CD14-positive monocyte (primary cell): ENCODE results near the gene GALNT18. TPM values are rescaled to one million over a fixed set of nuclear protein-coding genes. Genes with fewer than 3 reads are reported as not detected.
A peak's percentile ranks its signal among the peaks of the same experiment; 100 is the strongest.

Source experiments
- DNase-seq, 3 donors: peaks; one replicate each; pipeline ENCODE4 v3.0.0-alpha.2; 2011 to 2022
- H2AFZ ChIP-seq: 2 replicates; pipeline ENCODE4 v1.6.0; 2012; ENCODE audit warnings: mild to moderate bottlenecking, low read depth, low read length, inconsistent platforms; ENCODE audit not compliant: insufficient read depth, poor library complexity, severe bottlenecking
- H3K27ac ChIP-seq, 2 donors: 1 replicate in 1 of 2; 2 replicates in 1 of 2; pipeline ENCODE4 v1.5.1; 2012 to 2013; ENCODE audit warnings: low read length in 2 of 2, control low read depth in 1 of 2, inconsistent platforms in 1 of 2, low read depth in 1 of 2, mild to moderate bottlenecking in 1 of 2
- H3K27me3 ChIP-seq, 2 donors: one replicate each; pipeline versions ENCODE4 v1.6.0 to v1.6.1; 2011 to 2013; ENCODE audit warnings: low read length in 2 of 2; ENCODE audit not compliant: control insufficient read depth in 2 of 2, insufficient read depth in 2 of 2
- H3K36me3 ChIP-seq, 2 donors: replicated peaks in 1 of 2; 1 replicate in 1 of 2; 2 replicates in 1 of 2; pipeline versions ENCODE4 v1.5.1 to v1.6.1; 2012 to 2013; ENCODE audit warnings: low read length in 2 of 2, control low read depth in 1 of 2, inconsistent platforms in 1 of 2, mild to moderate bottlenecking in 1 of 2; ENCODE audit not compliant: insufficient read depth in 2 of 2, control insufficient read depth in 1 of 2
- H3K4me1 ChIP-seq, 2 donors: 1 replicate in 1 of 2; 2 replicates in 1 of 2; pipeline versions ENCODE4 v1.5.1 to v1.6.1; 2012 to 2013; ENCODE audit warnings: low read length in 2 of 2, control low read depth in 1 of 2, inconsistent platforms in 1 of 2, mild to moderate bottlenecking in 1 of 2, moderate library complexity in 1 of 2; ENCODE audit not compliant: insufficient read depth in 2 of 2, control insufficient read depth in 1 of 2
- H3K4me2 ChIP-seq: replicated peaks from 2 replicates; pipeline ENCODE3; 2012; ENCODE audit warnings: low read length, moderate library complexity, mild to moderate bottlenecking; ENCODE audit not compliant: poor library complexity, severe bottlenecking; ENCODE audit errors: extremely low read depth
- H3K4me3 ChIP-seq, 3 experiments: fragments of 200-600 bp in 1 of 3; sonication (generic) in 1 of 3; replicated peaks in 1 of 3; 1 replicate in 2 of 3; 2 replicates in 1 of 3; pipeline ENCODE4 v1.5.1; 2011 to 2013; ENCODE audit warnings: low read length in 3 of 3, mild to moderate bottlenecking in 3 of 3, control low read depth in 2 of 3, low read depth in 2 of 3, inconsistent platforms in 1 of 3, moderate library complexity in 1 of 3
- H3K79me2 ChIP-seq: 2 replicates; pipeline ENCODE4 v1.6.0; 2012; ENCODE audit warnings: mild to moderate bottlenecking, control low read depth, inconsistent platforms, low read length, moderate library complexity; ENCODE audit not compliant: insufficient read depth
- H3K9ac ChIP-seq: 2 replicates; pipeline ENCODE4 v1.6.0; 2017; ENCODE audit warnings: low read length, mild to moderate bottlenecking; ENCODE audit not compliant: insufficient read depth, poor library complexity, severe bottlenecking
- H3K9me3 ChIP-seq, 2 donors: replicated peaks in 1 of 2; 1 replicate in 1 of 2; 2 replicates in 1 of 2; pipeline versions ENCODE4 v1.5.1 to v1.6.1; 2012 to 2013; ENCODE audit warnings: low read length in 2 of 2, control low read depth in 1 of 2; ENCODE audit not compliant: control insufficient read depth in 1 of 2, insufficient read depth in 1 of 2
- H4K20me1 ChIP-seq: 2 replicates; pipeline ENCODE4 v1.6.0; 2012; ENCODE audit warnings: mild to moderate bottlenecking, low read length, control low read depth, moderate library complexity; ENCODE audit not compliant: insufficient read depth
- H3K27ac Mint-ChIP-seq, 7 donors: one replicate each; pipeline ENCODE4 v1.8.0; 2020; ENCODE audit warnings: mild to moderate bottlenecking in 7 of 7, mixed read lengths in 7 of 7, moderate library complexity in 6 of 7, inconsistent platforms in 2 of 7
- H3K27me3 Mint-ChIP-seq, 3 donors: one replicate each; pipeline ENCODE4 v1.8.0; 2021 to 2022; ENCODE audit warnings: low read depth in 3 of 3, mild to moderate bottlenecking in 3 of 3, mixed read lengths in 3 of 3, moderate library complexity in 3 of 3, inconsistent platforms in 1 of 3
- H3K36me3 Mint-ChIP-seq, 2 donors: one replicate each; pipeline ENCODE4 v1.8.0; 2020; ENCODE audit warnings: mixed read lengths in 2 of 2, inconsistent platforms in 1 of 2, mild to moderate bottlenecking in 1 of 2
- H3K4me1 Mint-ChIP-seq: one replicate; pipeline ENCODE4 v1.8.0; 2020; ENCODE audit warnings: mild to moderate bottlenecking, mixed read lengths
- H3K4me3 Mint-ChIP-seq, 2 donors: one replicate each; pipeline ENCODE4 v1.8.0; 2020; ENCODE audit warnings: mild to moderate bottlenecking in 2 of 2, mixed read lengths in 2 of 2, moderate library complexity in 1 of 2
- H3K9me3 Mint-ChIP-seq, 7 donors: one replicate each; pipeline ENCODE4 v1.8.0; 2020 to 2022; ENCODE audit warnings: mixed read lengths in 7 of 7, mild to moderate bottlenecking in 6 of 7, moderate library complexity in 6 of 7, inconsistent platforms in 2 of 7
- WGBS: methylation state at CpG from one replicate; pipeline ENCODE4 v1.1.5; 2013; ENCODE audit warnings: missing lambda C conversion rate; ENCODE audit not compliant: insufficient coverage; 5-methylcytosine and 5-hydroxymethylcytosine counted together
- intact Hi-C, 2 donors: fragments of 100-400 bp; cut with micrococcal nuclease; formaldehyde crosslinking; loops; one replicate each; pipeline versions ENCODE4 v1.15.0 to v1.15.1; 2023
- polyA plus RNA-seq, 3 donors: library from polyadenylated mRNA; depleted of rRNA in 1 of 3; unstranded in 2 of 3; stranded (reverse) in 1 of 3; fragments of 300-500 nt in 2 of 3; fragments of >200 nt in 1 of 3; fragmentation: Illumina TruSeq in 2 of 3; gene quantifications; 1 replicate in 2 of 3; 2 replicates in 1 of 3; pipeline ENCODE4 v1.2.3, GENCODE V29; 2012 to 2021
- TF ChIP-seq, protein P1 (sequence below): fragments of 200-600 bp; IDR thresholded peaks from one replicate; pipeline ENCODE4 v1.8.0; 2022; ENCODE audit warnings: antibody characterized with exemption, mild to moderate bottlenecking

GALNT18 gene
- polyA plus RNA-seq, 3 donors, result not detected

DNA sequence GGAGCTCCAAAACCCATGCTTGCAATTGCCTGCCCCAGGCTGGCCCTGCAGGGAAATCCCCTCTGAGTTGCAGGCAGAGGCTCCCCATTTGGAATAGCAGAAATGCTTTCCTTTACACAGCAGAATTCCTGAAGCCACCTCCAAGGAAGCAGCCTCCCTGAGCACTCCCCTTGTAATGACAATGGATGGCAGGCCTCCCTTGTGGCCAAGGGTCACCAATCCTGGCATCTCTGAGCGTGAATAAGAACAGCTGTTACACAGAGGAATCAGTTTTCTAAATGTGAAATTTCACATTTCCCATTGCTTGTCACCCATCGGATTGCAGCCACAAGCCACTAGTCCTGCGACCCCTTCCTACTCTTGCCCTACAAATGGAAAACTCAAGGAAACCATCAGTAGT lies 107.6 kb downstream of the GALNT18 start:
- H3K4me2 ChIP-seq, result no peak overlapping the region
- intact Hi-C loops, result no loop called here
- TF ChIP-seq, protein P1, sequence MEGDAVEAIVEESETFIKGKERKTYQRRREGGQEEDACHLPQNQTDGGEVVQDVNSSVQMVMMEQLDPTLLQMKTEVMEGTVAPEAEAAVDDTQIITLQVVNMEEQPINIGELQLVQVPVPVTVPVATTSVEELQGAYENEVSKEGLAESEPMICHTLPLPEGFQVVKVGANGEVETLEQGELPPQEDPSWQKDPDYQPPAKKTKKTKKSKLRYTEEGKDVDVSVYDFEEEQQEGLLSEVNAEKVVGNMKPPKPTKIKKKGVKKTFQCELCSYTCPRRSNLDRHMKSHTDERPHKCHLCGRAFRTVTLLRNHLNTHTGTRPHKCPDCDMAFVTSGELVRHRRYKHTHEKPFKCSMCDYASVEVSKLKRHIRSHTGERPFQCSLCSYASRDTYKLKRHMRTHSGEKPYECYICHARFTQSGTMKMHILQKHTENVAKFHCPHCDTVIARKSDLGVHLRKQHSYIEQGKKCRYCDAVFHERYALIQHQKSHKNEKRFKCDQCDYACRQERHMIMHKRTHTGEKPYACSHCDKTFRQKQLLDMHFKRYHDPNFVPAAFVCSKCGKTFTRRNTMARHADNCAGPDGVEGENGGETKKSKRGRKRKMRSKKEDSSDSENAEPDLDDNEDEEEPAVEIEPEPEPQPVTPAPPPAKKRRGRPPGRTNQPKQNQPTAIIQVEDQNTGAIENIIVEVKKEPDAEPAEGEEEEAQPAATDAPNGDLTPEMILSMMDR, result no peak
- H3K4me1 Mint-ChIP-seq, result no peaks in the 10 kb centered on the region
- H3K27me3 Mint-ChIP-seq, result peaks cover 0 to 3% (median 2%) of the 10 kb centered on the region in 3 donors
- H2AFZ ChIP-seq, result no peak overlapping the region
- H3K9ac ChIP-seq, result no peak overlapping the region
- no peak overlapping the region for H3K4me3 ChIP-seq
- no peaks in the 10 kb centered on the region for H3K9me3 Mint-ChIP-seq
- no peak overlapping the region for H3K4me3 Mint-ChIP-seq
- no peak overlapping the region for H3K27ac ChIP-seq
- no peaks in the 10 kb centered on the region for H3K9me3 ChIP-seq
- 88% methylated on average over 2 of the region's 3 CpGs for WGBS
- no peaks in the 10 kb centered on the region for H3K36me3 Mint-ChIP-seq
- H3K36me3 ChIP-seq, result no peaks in the 10 kb centered on the region
- DNase-seq, result no peak
- no peak overlapping the region for H3K27ac Mint-ChIP-seq
- H3K79me2 ChIP-seq, result no peaks in the 10 kb centered on the region
- no peaks in the 10 kb centered on the region for H4K20me1 ChIP-seq
- no peaks in the 10 kb centered on the region for H3K4me1 ChIP-seq
- H3K27me3 ChIP-seq, result no peaks in the 10 kb centered on the region

DNA sequence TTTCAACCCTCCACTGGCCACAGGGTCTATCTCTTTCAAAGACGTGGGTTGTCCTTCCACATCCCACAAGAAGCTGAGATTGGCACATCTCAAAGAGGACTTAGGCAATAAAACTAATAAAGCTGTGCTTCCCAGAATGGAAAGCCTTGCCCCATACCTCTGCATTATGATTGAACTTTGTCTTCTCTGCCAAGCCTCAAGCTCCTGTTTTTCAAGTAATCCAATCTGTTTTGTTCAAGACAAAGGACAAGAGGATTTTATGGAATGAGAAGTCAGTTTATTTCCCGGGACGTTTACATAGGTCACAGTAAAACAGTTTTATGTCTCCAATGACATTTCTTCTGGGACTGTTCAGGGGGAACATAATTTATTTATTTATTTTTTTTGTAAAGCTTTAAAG lies 108.4 kb downstream of the GALNT18 start:
- no peak for DNase-seq
- H3K4me1 ChIP-seq, result no peaks in the 10 kb centered on the region
- H3K9ac ChIP-seq, result no peak overlapping the region
- H3K27ac Mint-ChIP-seq, result peak overlapping the region in 1 of 7 donors; percentile 59
- H3K79me2 ChIP-seq, result no peaks in the 10 kb centered on the region
- H3K36me3 ChIP-seq, result no peaks in the 10 kb centered on the region
- H4K20me1 ChIP-seq, result no peaks in the 10 kb centered on the region
- H3K4me2 ChIP-seq, result no peak overlapping the region
- H3K4me3 Mint-ChIP-seq, result no peak overlapping the region
- H3K27ac ChIP-seq, result no peak overlapping the region
- H3K36me3 Mint-ChIP-seq, result no peaks in the 10 kb centered on the region
- H3K9me3 Mint-ChIP-seq, result no peaks in the 10 kb centered on the region
- 100% methylated on average over 2 of the region's 3 CpGs for WGBS
- no peaks in the 10 kb centered on the region for H3K9me3 ChIP-seq
- H3K27me3 Mint-ChIP-seq, result peaks cover 2 to 5% (median 3%) of the 10 kb centered on the region in 3 donors
- no peak overlapping the region for H2AFZ ChIP-seq
- intact Hi-C loops, result no loop called here
- H3K27me3 ChIP-seq, result no peaks in the 10 kb centered on the region
- TF ChIP-seq, protein P1, result no peak
- H3K4me1 Mint-ChIP-seq, result no peaks in the 10 kb centered on the region
- no peak overlapping the region for H3K4me3 ChIP-seq
